ENCODE measurements around the gene HEXIM2.

Gene HEXIM2

DNA sequence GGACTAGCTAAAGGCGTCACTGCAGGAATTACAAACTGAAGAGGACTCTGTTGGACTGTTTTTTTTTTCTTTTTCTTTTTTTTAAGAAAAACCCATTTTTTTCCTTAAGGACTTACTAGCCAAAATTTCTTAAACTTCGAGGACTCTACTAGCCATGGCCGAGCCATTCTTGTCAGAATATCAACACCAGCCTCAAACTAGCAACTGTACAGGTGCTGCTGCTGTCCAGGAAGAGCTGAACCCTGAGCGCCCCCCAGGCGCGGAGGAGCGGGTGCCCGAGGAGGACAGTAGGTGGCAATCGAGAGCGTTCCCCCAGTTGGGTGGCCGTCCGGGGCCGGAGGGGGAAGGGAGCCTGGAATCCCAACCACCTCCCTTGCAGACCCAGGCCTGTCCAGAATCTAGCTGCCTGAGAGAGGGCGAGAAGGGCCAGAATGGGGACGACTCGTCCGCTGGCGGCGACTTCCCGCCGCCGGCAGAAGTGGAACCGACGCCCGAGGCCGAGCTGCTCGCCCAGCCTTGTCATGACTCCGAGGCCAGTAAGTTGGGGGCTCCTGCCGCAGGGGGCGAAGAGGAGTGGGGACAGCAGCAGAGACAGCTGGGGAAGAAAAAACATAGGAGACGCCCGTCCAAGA is 12.5 kb upstream of the HEXIM2 start (continued):
- TF ChIP-seq, protein P1, sequence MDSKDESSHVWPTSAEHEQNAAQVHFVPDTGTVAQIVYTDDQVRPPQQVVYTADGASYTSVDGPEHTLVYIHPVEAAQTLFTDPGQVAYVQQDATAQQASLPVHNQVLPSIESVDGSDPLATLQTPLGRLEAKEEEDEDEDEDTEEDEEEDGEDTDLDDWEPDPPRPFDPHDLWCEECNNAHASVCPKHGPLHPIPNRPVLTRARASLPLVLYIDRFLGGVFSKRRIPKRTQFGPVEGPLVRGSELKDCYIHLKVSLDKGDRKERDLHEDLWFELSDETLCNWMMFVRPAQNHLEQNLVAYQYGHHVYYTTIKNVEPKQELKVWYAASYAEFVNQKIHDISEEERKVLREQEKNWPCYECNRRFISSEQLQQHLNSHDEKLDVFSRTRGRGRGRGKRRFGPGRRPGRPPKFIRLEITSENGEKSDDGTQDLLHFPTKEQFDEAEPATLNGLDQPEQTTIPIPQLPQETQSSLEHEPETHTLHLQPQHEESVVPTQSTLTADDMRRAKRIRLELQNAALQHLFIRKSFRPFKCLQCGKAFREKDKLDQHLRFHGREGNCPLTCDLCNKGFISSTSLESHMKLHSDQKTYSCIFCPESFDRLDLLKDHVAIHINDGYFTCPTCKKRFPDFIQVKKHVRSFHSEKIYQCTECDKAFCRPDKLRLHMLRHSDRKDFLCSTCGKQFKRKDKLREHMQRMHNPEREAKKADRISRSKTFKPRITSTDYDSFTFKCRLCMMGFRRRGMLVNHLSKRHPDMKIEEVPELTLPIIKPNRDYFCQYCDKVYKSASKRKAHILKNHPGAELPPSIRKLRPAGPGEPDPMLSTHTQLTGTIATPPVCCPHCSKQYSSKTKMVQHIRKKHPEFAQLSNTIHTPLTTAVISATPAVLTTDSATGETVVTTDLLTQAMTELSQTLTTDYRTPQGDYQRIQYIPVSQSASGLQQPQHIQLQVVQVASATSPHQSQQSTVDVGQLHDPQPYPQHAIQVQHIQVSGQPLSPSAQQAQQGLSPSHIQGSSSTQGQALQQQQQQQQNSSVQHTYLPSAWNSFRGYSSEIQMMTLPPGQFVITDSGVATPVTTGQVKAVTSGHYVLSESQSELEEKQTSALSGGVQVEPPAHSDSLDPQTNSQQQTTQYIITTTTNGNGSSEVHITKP (tag by site-specific recombination; IDR thresholded peaks at IDR 0.05), result no peak
- TF ChIP-seq TRIM28 (IDR thresholded peaks at IDR 0.05; ENCODE audit: borderline replicate concordance, low read length) (no peak), ZNF596 (tag by site-specific recombination; IDR thresholded peaks at IDR 0.05) (0 out of 2 replicates have a peak, but pooled peaks have one; percentile 6), ZIC2 (tag by site-specific recombination; IDR thresholded peaks at IDR 0.05) (0 out of 2 replicates have a peak, but pooled peaks have one; percentile 6), ZNF239 (tag by site-specific recombination; IDR thresholded peaks at IDR 0.05) (no peak), GFI1B (tag by site-specific recombination; IDR thresholded peaks at IDR 0.05) (no peak), ZBTB8A (tag by site-specific recombination; IDR thresholded peaks at IDR 0.05) (no peak; the same call in 1 of the 2 replicates), ZBTB7A (tag by site-specific recombination; IDR thresholded peaks at IDR 0.05; ENCODE audit: low read depth) (0 out of 2 replicates have a peak, but pooled peaks have one; percentile 15), YY1 (tag by site-specific recombination; IDR thresholded peaks at IDR 0.05) (no peak), ZNF530 (tag by site-specific recombination; IDR thresholded peaks at IDR 0.05; ENCODE audit: low read depth) (no peak), ZNF529 (tag by site-specific recombination; IDR thresholded peaks at IDR 0.05; ENCODE audit: insufficient replicate concordance) (no peak), ZBTB1 (tag by site-specific recombination; IDR thresholded peaks at IDR 0.05) (no peak), ZNF48 (tag by site-specific recombination; IDR thresholded peaks at IDR 0.05) (no peak), GLIS1 (tag by site-specific recombination; IDR thresholded peaks at IDR 0.05) (peak; percentile 86), ZNF274 (IDR thresholded peaks at IDR 0.05; ENCODE audit: low read length) (no peak), ZNF274 (tag by site-specific recombination; IDR thresholded peaks at IDR 0.05; ENCODE audit: borderline replicate concordance) (no peak), ZNF184 (tag by site-specific recombination; IDR thresholded peaks at IDR 0.05) (no peak; the same call in 1 of the 2 replicates), ZNF610 (tag by site-specific recombination; IDR thresholded peaks at IDR 0.05; ENCODE audit: borderline replicate concordance) (no peak), ZNF768 (tag by site-specific recombination; IDR thresholded peaks at IDR 0.05) (no peak), ZNF571 (tag by site-specific recombination; IDR thresholded peaks at IDR 0.05) (no peak), KLF1 (tag by site-specific recombination; IDR thresholded peaks at IDR 0.05) (no peak), ZSCAN23 (tag by site-specific recombination; IDR thresholded peaks at IDR 0.05) (0 out of 2 replicates have a peak, but pooled peaks have one; percentile 26), ZNF133 (tag by site-specific recombination; IDR thresholded peaks at IDR 0.05) (no peak), IKZF3 (tag by site-specific recombination; IDR thresholded peaks at IDR 0.05) (peak; percentile 17; the same call in 1 of the 2 replicates), ZNF248 (tag by site-specific recombination; IDR thresholded peaks at IDR 0.05) (no peak), SETDB1 (IDR thresholded peaks at IDR 0.05; ENCODE audit: insufficient read length, low read length) (no peak), BCL11B (tag by site-specific recombination; IDR thresholded peaks at IDR 0.05; ENCODE audit: low read depth) (no peak; the same call in 1 of the 2 replicates), REPIN1 (tag by site-specific recombination; IDR thresholded peaks at IDR 0.05; ENCODE audit: low read depth) (no peak)
- TF ChIP-seq, protein P2, sequence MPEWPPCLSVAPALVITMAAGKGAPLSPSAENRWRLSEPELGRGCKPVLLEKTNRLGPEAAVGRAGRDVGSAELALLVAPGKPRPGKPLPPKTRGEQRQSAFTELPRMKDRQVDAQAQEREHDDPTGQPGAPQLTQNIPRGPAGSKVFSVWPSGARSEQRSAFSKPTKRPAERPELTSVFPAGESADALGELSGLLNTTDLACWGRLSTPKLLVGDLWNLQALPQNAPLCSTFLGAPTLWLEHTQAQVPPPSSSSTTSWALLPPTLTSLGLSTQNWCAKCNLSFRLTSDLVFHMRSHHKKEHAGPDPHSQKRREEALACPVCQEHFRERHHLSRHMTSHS (tag by site-specific recombination; IDR thresholded peaks at IDR 0.05), result no peak
- TF ChIP-seq, protein P3, sequence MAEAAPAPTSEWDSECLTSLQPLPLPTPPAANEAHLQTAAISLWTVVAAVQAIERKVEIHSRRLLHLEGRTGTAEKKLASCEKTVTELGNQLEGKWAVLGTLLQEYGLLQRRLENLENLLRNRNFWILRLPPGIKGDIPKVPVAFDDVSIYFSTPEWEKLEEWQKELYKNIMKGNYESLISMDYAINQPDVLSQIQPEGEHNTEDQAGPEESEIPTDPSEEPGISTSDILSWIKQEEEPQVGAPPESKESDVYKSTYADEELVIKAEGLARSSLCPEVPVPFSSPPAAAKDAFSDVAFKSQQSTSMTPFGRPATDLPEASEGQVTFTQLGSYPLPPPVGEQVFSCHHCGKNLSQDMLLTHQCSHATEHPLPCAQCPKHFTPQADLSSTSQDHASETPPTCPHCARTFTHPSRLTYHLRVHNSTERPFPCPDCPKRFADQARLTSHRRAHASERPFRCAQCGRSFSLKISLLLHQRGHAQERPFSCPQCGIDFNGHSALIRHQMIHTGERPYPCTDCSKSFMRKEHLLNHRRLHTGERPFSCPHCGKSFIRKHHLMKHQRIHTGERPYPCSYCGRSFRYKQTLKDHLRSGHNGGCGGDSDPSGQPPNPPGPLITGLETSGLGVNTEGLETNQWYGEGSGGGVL (tag by site-specific recombination; IDR thresholded peaks at IDR 0.05), result peak; percentile 36; the same call in 1 of the 2 replicates
- TF ChIP-seq, protein P4, sequence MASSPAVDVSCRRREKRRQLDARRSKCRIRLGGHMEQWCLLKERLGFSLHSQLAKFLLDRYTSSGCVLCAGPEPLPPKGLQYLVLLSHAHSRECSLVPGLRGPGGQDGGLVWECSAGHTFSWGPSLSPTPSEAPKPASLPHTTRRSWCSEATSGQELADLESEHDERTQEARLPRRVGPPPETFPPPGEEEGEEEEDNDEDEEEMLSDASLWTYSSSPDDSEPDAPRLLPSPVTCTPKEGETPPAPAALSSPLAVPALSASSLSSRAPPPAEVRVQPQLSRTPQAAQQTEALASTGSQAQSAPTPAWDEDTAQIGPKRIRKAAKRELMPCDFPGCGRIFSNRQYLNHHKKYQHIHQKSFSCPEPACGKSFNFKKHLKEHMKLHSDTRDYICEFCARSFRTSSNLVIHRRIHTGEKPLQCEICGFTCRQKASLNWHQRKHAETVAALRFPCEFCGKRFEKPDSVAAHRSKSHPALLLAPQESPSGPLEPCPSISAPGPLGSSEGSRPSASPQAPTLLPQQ (tag by site-specific recombination; IDR thresholded peaks at IDR 0.05), result no peak
- TF ChIP-seq, protein P5, sequence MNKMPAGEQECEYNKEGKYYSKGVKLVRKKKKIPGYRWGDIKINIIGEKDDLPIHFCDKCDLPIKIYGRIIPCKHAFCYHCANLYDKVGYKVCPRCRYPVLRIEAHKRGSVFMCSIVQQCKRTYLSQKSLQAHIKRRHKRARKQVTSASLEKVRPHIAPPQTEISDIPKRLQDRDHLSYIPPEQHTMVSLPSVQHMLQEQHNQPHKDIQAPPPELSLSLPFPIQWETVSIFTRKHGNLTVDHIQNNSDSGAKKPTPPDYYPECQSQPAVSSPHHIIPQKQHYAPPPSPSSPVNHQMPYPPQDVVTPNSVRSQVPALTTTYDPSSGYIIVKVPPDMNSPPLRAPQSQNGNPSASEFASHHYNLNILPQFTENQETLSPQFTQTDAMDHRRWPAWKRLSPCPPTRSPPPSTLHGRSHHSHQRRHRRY (tag by site-specific recombination; IDR thresholded peaks at IDR 0.05), result peak; percentile 70; the same call in 1 of the 2 replicates

Data from HEK293 (cell line).